ENCODE data around the gene CD226.

DNA sequence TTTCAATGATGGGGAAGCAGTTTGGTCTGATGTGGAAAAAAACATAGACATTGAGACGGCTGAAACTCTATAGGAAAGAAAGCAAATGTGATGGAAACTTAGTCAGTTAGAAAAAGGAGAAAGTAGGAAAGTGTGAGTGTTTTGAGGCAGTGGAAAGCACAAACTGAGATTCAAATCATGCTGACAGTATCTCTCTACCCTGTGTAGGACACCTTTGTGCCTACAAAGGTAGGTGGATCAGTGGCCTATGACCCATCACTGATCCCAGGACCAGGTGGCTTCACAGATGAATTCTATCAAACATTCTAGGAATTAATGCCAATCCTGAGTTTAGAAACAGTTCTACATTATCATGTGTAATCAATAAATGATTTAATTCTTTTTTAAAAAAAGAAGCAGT lies 57.1 kb downstream of the CD226 start:
- TF ChIP-seq, protein P1, sequence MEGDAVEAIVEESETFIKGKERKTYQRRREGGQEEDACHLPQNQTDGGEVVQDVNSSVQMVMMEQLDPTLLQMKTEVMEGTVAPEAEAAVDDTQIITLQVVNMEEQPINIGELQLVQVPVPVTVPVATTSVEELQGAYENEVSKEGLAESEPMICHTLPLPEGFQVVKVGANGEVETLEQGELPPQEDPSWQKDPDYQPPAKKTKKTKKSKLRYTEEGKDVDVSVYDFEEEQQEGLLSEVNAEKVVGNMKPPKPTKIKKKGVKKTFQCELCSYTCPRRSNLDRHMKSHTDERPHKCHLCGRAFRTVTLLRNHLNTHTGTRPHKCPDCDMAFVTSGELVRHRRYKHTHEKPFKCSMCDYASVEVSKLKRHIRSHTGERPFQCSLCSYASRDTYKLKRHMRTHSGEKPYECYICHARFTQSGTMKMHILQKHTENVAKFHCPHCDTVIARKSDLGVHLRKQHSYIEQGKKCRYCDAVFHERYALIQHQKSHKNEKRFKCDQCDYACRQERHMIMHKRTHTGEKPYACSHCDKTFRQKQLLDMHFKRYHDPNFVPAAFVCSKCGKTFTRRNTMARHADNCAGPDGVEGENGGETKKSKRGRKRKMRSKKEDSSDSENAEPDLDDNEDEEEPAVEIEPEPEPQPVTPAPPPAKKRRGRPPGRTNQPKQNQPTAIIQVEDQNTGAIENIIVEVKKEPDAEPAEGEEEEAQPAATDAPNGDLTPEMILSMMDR (IDR thresholded peaks at IDR 0.05; ENCODE audit: borderline replicate concordance, extremely low read depth, low read length, poor library complexity, severe bottlenecking) = no peak
- TF ChIP-seq EZH2 (IDR thresholded peaks at IDR 0.05; ENCODE audit: borderline replicate concordance, low read depth, low read length, severe bottlenecking) = no peak
